CD4-positive, alpha-beta T cell treated with Interleukin-21 for 1 hour (primary cell): ENCODE data around the gene HMGB1.
A peak's percentile ranks its signal among the peaks of the same experiment; 100 is the strongest.
"Not testable (repeated sequence)": the region's sequence is repeated elsewhere in the genome, so short reads cannot be mapped to it uniquely, and the experiment has no call there.

ENCODE experiments used
- DNase-seq: peaks from one replicate; pipeline ENCODE4 v3.0.0-alpha.2; 2020

The HMGB1 gene

GRCh38 chr13:30465343-30465592, 468 bp downstream of the HMGB1 start:
- no peak for DNase-seq

GRCh38 chr13:30464496-30465342, 1.0 kb downstream of the HMGB1 start:
- peak; percentile 83 for DNase-seq

- DNase-seq, result peak; percentile 76
These were observed 1.8 kb downstream of the HMGB1 start for GRCh38 chr13:30463787-30464495.

- peak; percentile 74 for DNase-seq
These were observed 4.3 kb downstream of the HMGB1 start for GRCh38 chr13:30461279-30462066.

GRCh38 chr13:30457306-30457891, 8.3 kb downstream of the HMGB1 start:
- no peak for DNase-seq

GRCh38 chr13:30456290-30456689, 9.4 kb downstream of the HMGB1 start:
- DNase-seq, result no peak

- DNase-seq, result no peak
These were observed 10.7 kb downstream of the HMGB1 start for GRCh38 chr13:30454991-30455390.

GRCh38 chr13:30453727-30454126, 12.0 kb downstream of the HMGB1 start:
- peak; percentile 13 for DNase-seq

GRCh38 chr13:30451476-30451875, 14.3 kb downstream of the HMGB1 start:
- not testable (repeated sequence) for DNase-seq

- DNase-seq, result no peak
These were observed 15.7 kb downstream of the HMGB1 start for GRCh38 chr13:30450066-30450465.

GRCh38 chr13:30448441-30448840, 17.3 kb downstream of the HMGB1 start:
- no peak for DNase-seq

- no peak for DNase-seq
These were observed 19.6 kb downstream of the HMGB1 start for GRCh38 chr13:30446126-30446500.

GRCh38 chr13:30443957-30444404, 21.8 kb downstream of the HMGB1 start:
- DNase-seq, result no peak

- DNase-seq, result not testable (repeated sequence)
These were observed 22.2 kb downstream of the HMGB1 start for GRCh38 chr13:30443491-30443890.

- DNase-seq, result no peak
These were observed 22.8 kb downstream of the HMGB1 start for GRCh38 chr13:30442926-30443325.

- DNase-seq, result no peak
These were observed 24.6 kb downstream of the HMGB1 start for GRCh38 chr13:30440910-30441703.

- no peak for DNase-seq
These were observed 27.4 kb downstream of the HMGB1 start for GRCh38 chr13:30438286-30438685.

- DNase-seq, result no peak
These were observed 28.6 kb downstream of the HMGB1 start for GRCh38 chr13:30437177-30437576.

GRCh38 chr13:30435911-30436451, 29.8 kb downstream of the HMGB1 start:
- no peak for DNase-seq

- no peak for DNase-seq
These were observed 34.3 kb downstream of the HMGB1 start for GRCh38 chr13:30431269-30431940.
